ENCODE results near the gene FETUB. TPM values are rescaled to one million over a fixed set of nuclear protein-coding genes. Genes with fewer than 3 reads are reported as not detected.
"Not testable (repeated sequence)": the region's sequence is repeated elsewhere in the genome, so short reads cannot be mapped to it uniquely, and the experiment has no call there.

The FETUB gene
- total RNA-seq, 1 donor from 2014 or later = not detected

DNA sequence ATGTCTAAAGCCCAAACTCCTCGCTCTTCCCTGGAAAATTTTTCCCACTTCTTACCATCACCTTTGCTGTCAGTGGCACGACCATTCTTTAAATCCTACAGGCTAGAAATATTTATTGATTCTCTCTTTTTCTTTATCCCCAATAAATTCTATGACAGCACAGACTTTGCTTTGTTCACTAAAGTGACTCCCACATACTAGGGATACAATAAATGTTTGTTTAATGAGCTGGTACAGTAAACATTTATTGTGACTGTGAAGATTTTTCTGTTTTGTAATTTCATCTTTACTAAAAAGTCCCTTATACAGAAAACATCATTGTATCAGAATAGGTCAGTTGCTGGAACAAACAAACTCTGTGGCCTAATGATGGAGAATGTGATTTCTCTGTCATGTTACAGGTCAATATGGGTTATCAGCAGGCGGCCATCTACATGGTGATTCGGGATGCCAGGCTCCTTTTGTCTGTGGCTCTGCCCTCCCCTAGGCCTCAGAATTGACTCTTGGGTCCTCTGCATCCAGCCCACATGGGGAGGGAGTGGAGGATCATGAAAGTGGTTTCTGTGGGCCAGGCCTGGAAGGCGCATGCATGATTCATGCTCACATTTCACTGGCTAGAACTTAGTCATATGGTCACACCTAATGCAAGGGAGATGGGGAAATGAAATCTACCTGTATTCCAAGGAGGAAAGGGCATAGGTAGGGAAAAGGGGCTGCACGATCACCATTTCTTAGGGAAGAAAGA lies 54.3 kb downstream of the FETUB start:
- ATAC-seq (no peak), DNase-seq (no peak)
- H3K36me3 ChIP-seq = no peaks in the 10 kb centered on the region
- H3K27me3 ChIP-seq = no peaks in the 10 kb centered on the region
- H3K9me3 ChIP-seq = no peaks in the 10 kb centered on the region
- no peak overlapping the region for H3K27ac ChIP-seq
- TF ChIP-seq, protein P1, sequence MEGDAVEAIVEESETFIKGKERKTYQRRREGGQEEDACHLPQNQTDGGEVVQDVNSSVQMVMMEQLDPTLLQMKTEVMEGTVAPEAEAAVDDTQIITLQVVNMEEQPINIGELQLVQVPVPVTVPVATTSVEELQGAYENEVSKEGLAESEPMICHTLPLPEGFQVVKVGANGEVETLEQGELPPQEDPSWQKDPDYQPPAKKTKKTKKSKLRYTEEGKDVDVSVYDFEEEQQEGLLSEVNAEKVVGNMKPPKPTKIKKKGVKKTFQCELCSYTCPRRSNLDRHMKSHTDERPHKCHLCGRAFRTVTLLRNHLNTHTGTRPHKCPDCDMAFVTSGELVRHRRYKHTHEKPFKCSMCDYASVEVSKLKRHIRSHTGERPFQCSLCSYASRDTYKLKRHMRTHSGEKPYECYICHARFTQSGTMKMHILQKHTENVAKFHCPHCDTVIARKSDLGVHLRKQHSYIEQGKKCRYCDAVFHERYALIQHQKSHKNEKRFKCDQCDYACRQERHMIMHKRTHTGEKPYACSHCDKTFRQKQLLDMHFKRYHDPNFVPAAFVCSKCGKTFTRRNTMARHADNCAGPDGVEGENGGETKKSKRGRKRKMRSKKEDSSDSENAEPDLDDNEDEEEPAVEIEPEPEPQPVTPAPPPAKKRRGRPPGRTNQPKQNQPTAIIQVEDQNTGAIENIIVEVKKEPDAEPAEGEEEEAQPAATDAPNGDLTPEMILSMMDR (IDR thresholded peaks at IDR 0.05) = no peak
- H3K4me3 ChIP-seq = no peak overlapping the region
- no peaks in the 10 kb centered on the region for H3K4me1 ChIP-seq
- intact Hi-C loops (cut with DNase I) = no loop called here

DNA sequence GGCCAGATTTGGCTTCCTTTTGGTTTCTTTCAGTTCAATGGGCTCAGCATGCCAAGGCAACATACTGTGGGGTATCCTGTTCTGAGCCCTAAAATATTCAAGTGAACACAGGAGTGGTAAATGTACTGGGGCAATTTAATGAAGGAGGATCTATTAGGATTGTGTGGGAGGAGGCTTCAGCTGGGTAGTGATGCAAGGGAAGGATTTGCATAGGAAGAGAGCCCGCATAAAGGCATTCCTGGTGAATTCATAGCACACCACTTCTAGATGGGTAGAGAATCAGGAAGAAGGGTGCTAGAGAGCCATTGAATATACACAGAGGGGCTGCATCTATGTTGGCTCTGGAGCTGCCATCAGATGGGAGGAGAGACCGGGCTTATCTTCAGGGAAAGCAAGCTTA lies 56.3 kb downstream of the FETUB start:
- H3K4me3 ChIP-seq = no peak overlapping the region
- TF ChIP-seq, protein P1 (IDR thresholded peaks at IDR 0.05) = no peak
- H3K4me1 ChIP-seq = no peaks in the 10 kb centered on the region
- ATAC-seq (no peak), DNase-seq (no peak)
- intact Hi-C loops (cut with DNase I) = no loop called here
- H3K27ac ChIP-seq = no peak overlapping the region
- H3K36me3 ChIP-seq = no peaks in the 10 kb centered on the region
- no peaks in the 10 kb centered on the region for H3K27me3 ChIP-seq
- no peaks in the 10 kb centered on the region for H3K9me3 ChIP-seq

DNA sequence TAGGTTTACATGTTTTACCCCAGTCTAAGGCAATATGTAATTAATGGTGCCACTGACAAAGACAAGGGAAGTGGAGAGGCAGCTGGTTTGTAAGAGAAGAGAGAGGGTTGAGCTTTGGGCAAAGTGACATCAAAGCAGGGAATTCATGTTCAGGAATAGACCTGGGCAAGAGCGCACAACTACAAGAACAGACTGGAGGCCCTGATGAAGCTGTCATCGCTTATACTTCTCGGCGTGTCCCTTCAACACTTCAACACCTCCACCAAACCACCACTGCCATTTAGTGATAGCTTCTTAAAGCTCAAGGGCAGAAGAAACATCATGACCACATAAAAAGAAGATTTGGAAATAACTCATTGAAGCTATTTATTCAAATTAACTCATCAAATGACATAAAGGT lies 57.3 kb downstream of the FETUB start:
- Histone ChIP-seq H3K36me3 (no peaks in the 10 kb centered on the region), H3K4me3 (no peak overlapping the region), H3K27me3 (no peaks in the 10 kb centered on the region), H3K4me1 (no peaks in the 10 kb centered on the region), H3K27ac (no peak overlapping the region), H3K9me3 (no peaks in the 10 kb centered on the region)
- intact Hi-C loops (cut with DNase I) = no loop called here
- ATAC-seq (no peak), DNase-seq (no peak)
- TF ChIP-seq, protein P1 (IDR thresholded peaks at IDR 0.05) = no peak

DNA sequence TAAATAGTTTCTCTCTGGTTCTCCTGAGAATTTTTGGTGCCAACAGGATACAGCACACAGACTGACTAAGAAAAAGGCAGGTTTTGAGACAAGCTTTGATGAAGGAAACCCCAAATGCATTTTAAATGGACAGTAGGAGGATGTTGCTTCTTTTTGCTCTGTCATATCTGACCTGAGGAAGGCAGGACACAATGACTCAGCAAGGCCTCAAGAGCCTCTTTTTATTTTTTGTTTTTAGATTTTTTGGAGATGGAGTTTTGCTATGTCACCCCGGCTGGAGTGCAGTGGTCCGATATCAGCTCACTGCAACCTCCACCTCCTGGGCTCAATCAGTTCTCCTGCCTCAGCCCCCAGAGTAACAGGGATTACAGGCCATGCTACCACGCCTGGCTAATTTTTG lies 60.1 kb downstream of the FETUB start:
- no peak overlapping the region for H3K4me3 ChIP-seq
- TF ChIP-seq, protein P1 (IDR thresholded peaks at IDR 0.05) = no peak
- H3K4me1 ChIP-seq = no peaks in the 10 kb centered on the region
- intact Hi-C loops (cut with DNase I) = no loop called here
- no peak overlapping the region for H3K27ac ChIP-seq
- H3K9me3 ChIP-seq = no peaks in the 10 kb centered on the region
- no peak for ATAC-seq
- no peak for DNase-seq
- no peaks in the 10 kb centered on the region for H3K36me3 ChIP-seq
- no peaks in the 10 kb centered on the region for H3K27me3 ChIP-seq

DNA sequence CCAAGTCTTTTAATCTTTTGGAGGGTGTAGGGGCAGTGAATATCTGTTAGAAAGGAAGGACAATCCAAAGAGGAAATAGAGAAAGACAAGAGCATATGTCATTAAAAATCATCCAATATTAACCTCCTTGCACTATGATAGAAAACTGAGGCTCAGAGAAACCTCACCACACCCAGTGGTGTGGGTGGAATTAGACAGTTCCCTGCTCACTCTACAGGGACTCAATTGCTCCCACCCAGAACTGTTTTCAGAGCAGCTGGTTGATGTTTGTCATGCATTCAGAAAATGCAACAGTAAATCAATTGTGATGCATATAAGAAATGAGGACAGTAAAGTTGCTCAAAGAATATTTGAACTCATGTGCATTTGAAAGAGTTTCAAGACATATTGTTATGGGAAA lies 62.3 kb downstream of the FETUB start:
- H3K27ac ChIP-seq; H3K36me3 ChIP-seq; H3K4me1 ChIP-seq; H3K27me3 ChIP-seq; DNase-seq; H3K9me3 ChIP-seq; ATAC-seq; intact Hi-C loops (cut with DNase I); H3K4me3 ChIP-seq: not testable (repeated sequence)

Other genes with a start within 250 kb of the FETUB start
- gene CRYGS, start 96.0 kb upstream of the FETUB start, total RNA-seq = 3.8 TPM
- gene TBCCD1, start 73.1 kb upstream of the FETUB start, total RNA-seq = 11.3 TPM
- 43.8 TPM for gene DNAJB11, start 69.7 kb upstream of the FETUB start, total RNA-seq
- not detected for gene AHSG, start 27.3 kb upstream of the FETUB start, total RNA-seq
- not detected for gene HRG, start 25.6 kb downstream of the FETUB start, total RNA-seq
- gene KNG1, start 77.0 kb downstream of the FETUB start, total RNA-seq = 0.14 TPM
- 405 TPM for gene EIF4A2, start 143.2 kb downstream of the FETUB start, total RNA-seq
- 8.3 TPM for gene RFC4, start 166.1 kb downstream of the FETUB start, total RNA-seq
- not detected for gene ADIPOQ, start 202.3 kb downstream of the FETUB start, total RNA-seq

Measured in upper lobe of right lung (tissue), 1 donor.